ENCODE results near the gene DNAJB12.

The DNAJB12 gene

GRCh38 chr10:72291019-72291532, 63.6 kb downstream of the DNAJB12 start:
- no peak for DNase-seq (ENCODE audit: low spot score)

GRCh38 chr10:72285972-72286521, 68.7 kb downstream of the DNAJB12 start:
- peak; percentile 30 for DNase-seq (ENCODE audit: low spot score)

DNA sequence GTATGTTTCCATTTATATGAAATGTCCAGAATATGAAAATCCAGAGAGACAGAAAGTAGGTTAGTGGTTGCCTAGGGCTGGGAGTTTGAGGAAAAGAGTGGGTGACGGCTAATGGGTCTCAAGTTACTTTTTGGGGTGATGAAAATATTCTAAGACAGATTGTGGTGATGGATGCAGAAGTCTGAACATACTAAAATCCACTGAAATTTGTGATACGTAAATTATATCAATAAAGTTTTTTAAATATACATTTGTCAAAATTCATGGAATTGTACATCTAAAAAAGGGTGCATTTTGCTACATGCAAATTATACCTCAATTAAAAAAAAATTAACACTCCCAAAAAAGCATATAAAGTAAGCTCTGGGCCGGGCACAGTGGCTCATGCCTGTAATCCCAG, 71.6 kb downstream of the DNAJB12 start:
- DNase-seq (ENCODE audit: low spot score): no peak

Measured in cerebellar cortex (tissue), 1 donor.